ENCODE data around the gene WDR47. TPM values are rescaled to one million over a fixed set of nuclear protein-coding genes. Genes with fewer than 3 reads are reported as not detected.

WDR47 gene
- total and polyA plus RNA-seq, 8 donors: 3.7 to 16.9 (median 5.1) TPM

GRCh38 chr1:108955111-108955510, 86.8 kb downstream of the WDR47 start:
- Histone ChIP-seq H3K27me3 (no peaks in the 10 kb centered on the region), H3K9me3 (no peaks in the 10 kb centered on the region), H3K36me3 (peaks cover 0 to 29% (median 16%) of the 10 kb centered on the region in 4 donors), H3K4me1 (peaks cover 14 to 58% (median 27%) of the 10 kb centered on the region in 4 donors), H3K4me3 (no peak overlapping the region), H3K27ac (no peak overlapping the region)
- TF ChIP-seq POLR2AphosphoS5 (IDR thresholded peaks at IDR 0.05) (no peak), POLR2A (IDR thresholded peaks at IDR 0.05) (no peak), CTCF (IDR thresholded peaks at IDR 0.05) (no peak), EP300 (IDR thresholded peaks at IDR 0.05) (no peak)
- DNase-seq: no peak
- intact Hi-C loops (cut with DNase I; ENCODE audit: low total_unique reads): no loop called here
- WGBS, 5 donors: 94 to 99% (median 96%) methylated on average over 3 of the region's 3 CpGs

GRCh38 chr1:108953452-108953851, 88.5 kb downstream of the WDR47 start:
- WGBS, 5 donors: 54 to 85% (median 72%) methylated on average over 6 of the region's 6 CpGs
- Histone ChIP-seq H3K27me3 (no peaks in the 10 kb centered on the region), H3K4me1 (peaks cover 14 to 50% (median 27%) of the 10 kb centered on the region in 4 donors), H3K36me3 (peaks cover 0 to 16% (median 14%) of the 10 kb centered on the region in 4 donors), H3K4me3 (no peak overlapping the region), H3K9me3 (no peaks in the 10 kb centered on the region), H3K27ac (no peak overlapping the region)
- no peak for DNase-seq
- no peak for TF ChIP-seq POLR2AphosphoS5 (IDR thresholded peaks at IDR 0.05)
- TF ChIP-seq EP300 (IDR thresholded peaks at IDR 0.05): no peak
- no peak for TF ChIP-seq CTCF (IDR thresholded peaks at IDR 0.05)
- no peak for TF ChIP-seq POLR2A (IDR thresholded peaks at IDR 0.05)
- intact Hi-C loops (cut with DNase I; ENCODE audit: low total_unique reads): no loop called here

- Histone ChIP-seq H3K36me3 (peaks cover 7 to 26% (median 24%) of the 10 kb centered on the region in 4 donors), H3K4me1 (peaks cover 7 to 43% (median 28%) of the 10 kb centered on the region in 4 donors), H3K27ac (no peak overlapping the region), H3K27me3 (no peaks in the 10 kb centered on the region), H3K9me3 (no peaks in the 10 kb centered on the region), H3K4me3 (no peak overlapping the region)
- WGBS, 5 donors: 93 to 100% (median 100%) methylated on average over 3 of the region's 3 CpGs
- DNase-seq: no peak
- TF ChIP-seq POLR2AphosphoS5 (IDR thresholded peaks at IDR 0.05): no peak
- no peak for TF ChIP-seq EP300 (IDR thresholded peaks at IDR 0.05)
- no peak for TF ChIP-seq CTCF (IDR thresholded peaks at IDR 0.05)
- no peak for TF ChIP-seq POLR2A (IDR thresholded peaks at IDR 0.05)
- intact Hi-C loops (cut with DNase I; ENCODE audit: low total_unique reads): no loop called here
Measured at GRCh38 chr1:108951242-108951641, 90.7 kb downstream of the WDR47 start.

GRCh38 chr1:108949044-108949443, 92.9 kb downstream of the WDR47 start:
- TF ChIP-seq POLR2AphosphoS5 (IDR thresholded peaks at IDR 0.05) (no peak), CTCF (IDR thresholded peaks at IDR 0.05) (no peak), EP300 (IDR thresholded peaks at IDR 0.05) (no peak), POLR2A (IDR thresholded peaks at IDR 0.05) (no peak)
- WGBS, 5 donors: 76 to 90% (median 83%) methylated on average over 4 of the region's 4 CpGs
- Histone ChIP-seq H3K4me3 (no peak overlapping the region), H3K27ac (no peak overlapping the region), H3K9me3 (no peaks in the 10 kb centered on the region), H3K27me3 (no peaks in the 10 kb centered on the region), H3K36me3 (peaks cover 10 to 35% (median 33%) of the 10 kb centered on the region in 4 donors), H3K4me1 (peaks cover 7 to 36% (median 20%) of the 10 kb centered on the region in 4 donors)
- no peak for DNase-seq
- intact Hi-C loops (cut with DNase I; ENCODE audit: low total_unique reads): no loop called here

All from stomach (tissue), 9 donors.